OCI-LY1 (cell line): ENCODE measurements around the gene MAP2K2.

Source experiments
- H2AFZ ChIP-seq: fragments of 200-600 bp; sonication (generic), shearing (Covaris generic); 2 replicates; pipeline ENCODE4 v1.6.0; 2014; ENCODE audit warnings: antibody characterized with exemption, mild to moderate bottlenecking, low read length
- H3F3A ChIP-seq: fragments of 200-600 bp; sonication (generic), shearing (Covaris generic); 2 replicates; pipeline ENCODE4 v1.6.0; 2014; ENCODE audit warnings: mild to moderate bottlenecking, antibody characterized with exemption, low read length, moderate library complexity; ENCODE audit not compliant: insufficient read depth
- H3K27ac ChIP-seq: fragments of 200-600 bp; sonication (generic); 2 replicates; pipeline ENCODE4 v1.5.1; 2014; ENCODE audit warnings: low read length, mixed run types, mild to moderate bottlenecking, low read depth; ENCODE audit not compliant: poor library complexity, severe bottlenecking
- H3K27me3 ChIP-seq: fragments of 200-600 bp; sonication (generic); 2 replicates; pipeline ENCODE4 v1.6.0; 2014; ENCODE audit warnings: antibody characterized with exemption, mild to moderate bottlenecking, low read length, moderate library complexity; ENCODE audit not compliant: insufficient read depth
- H3K36me3 ChIP-seq: fragments of 200-600 bp; sonication (generic); 2 replicates; pipeline ENCODE4 v1.6.1; 2014; ENCODE audit warnings: mild to moderate bottlenecking, antibody characterized with exemption, low read length, moderate library complexity, mixed read lengths; ENCODE audit not compliant: insufficient read depth
- H3K4me1 ChIP-seq: fragments of 200-600 bp; sonication (generic); 2 replicates; pipeline ENCODE4 v1.5.1; 2014; ENCODE audit warnings: mild to moderate bottlenecking, low read length, moderate library complexity; ENCODE audit not compliant: insufficient read depth, severe bottlenecking
- H3K4me2 ChIP-seq: fragments of 200-600 bp; sonication (generic), shearing (Covaris generic); 2 replicates; pipeline ENCODE4 v1.6.1; 2014; ENCODE audit warnings: low read length
- H3K4me3 ChIP-seq: fragments of 200-600 bp; sonication (generic); 2 replicates; pipeline ENCODE4 v1.5.1; 2014; ENCODE audit warnings: low read length, low read depth, mild to moderate bottlenecking, mixed read lengths; ENCODE audit not compliant: poor library complexity, severe bottlenecking
- H3K79me2 ChIP-seq: fragments of 200-600 bp; shearing (Covaris generic); 2 replicates; pipeline ENCODE4 v1.6.1; 2016; ENCODE audit warnings: mixed run types, low read length, mixed read lengths; ENCODE audit not compliant: insufficient read depth
- H3K9ac ChIP-seq: fragments of 200-600 bp; sonication (generic), shearing (Covaris generic); 2 replicates; pipeline ENCODE4 v1.6.1; 2014; ENCODE audit warnings: mild to moderate bottlenecking, low read length, mixed read lengths
- H3K9me2 ChIP-seq: fragments of 200-600 bp; sonication (generic), shearing (Covaris generic); 2 replicates; pipeline ENCODE4 v1.6.1; 2014; ENCODE audit warnings: low read depth, mild to moderate bottlenecking, low read length, mixed read lengths
- H3K9me3 ChIP-seq: fragments of 200-600 bp; shearing (Covaris generic); 2 replicates; pipeline ENCODE4 v1.6.1; 2014; ENCODE audit warnings: low read length, mixed read lengths
- H4K20me1 ChIP-seq: fragments of 200-600 bp; sonication (generic), shearing (Covaris generic); 2 replicates; pipeline ENCODE4 v1.6.0; 2016; ENCODE audit warnings: mild to moderate bottlenecking, low read length; ENCODE audit not compliant: insufficient read depth
- EZH2 ChIP-seq: fragments of 200-600 bp; sonication (generic), shearing (Covaris generic); IDR thresholded peaks from 2 replicates; pipeline ENCODE4 v1.8.0; 2017; ENCODE audit warnings: borderline replicate concordance, mixed run types, mild to moderate bottlenecking, antibody characterized with exemption, low read length, moderate library complexity, mixed read lengths
- TF ChIP-seq, protein P1 (sequence below): fragments of 200-600 bp; sonication (generic), shearing (Covaris generic); IDR thresholded peaks from 2 replicates; pipeline ENCODE4 v1.5.1; 2017; ENCODE audit warnings: mild to moderate bottlenecking, antibody characterized with exemption, low read length, moderate library complexity, mixed read lengths

Gene MAP2K2

DNA sequence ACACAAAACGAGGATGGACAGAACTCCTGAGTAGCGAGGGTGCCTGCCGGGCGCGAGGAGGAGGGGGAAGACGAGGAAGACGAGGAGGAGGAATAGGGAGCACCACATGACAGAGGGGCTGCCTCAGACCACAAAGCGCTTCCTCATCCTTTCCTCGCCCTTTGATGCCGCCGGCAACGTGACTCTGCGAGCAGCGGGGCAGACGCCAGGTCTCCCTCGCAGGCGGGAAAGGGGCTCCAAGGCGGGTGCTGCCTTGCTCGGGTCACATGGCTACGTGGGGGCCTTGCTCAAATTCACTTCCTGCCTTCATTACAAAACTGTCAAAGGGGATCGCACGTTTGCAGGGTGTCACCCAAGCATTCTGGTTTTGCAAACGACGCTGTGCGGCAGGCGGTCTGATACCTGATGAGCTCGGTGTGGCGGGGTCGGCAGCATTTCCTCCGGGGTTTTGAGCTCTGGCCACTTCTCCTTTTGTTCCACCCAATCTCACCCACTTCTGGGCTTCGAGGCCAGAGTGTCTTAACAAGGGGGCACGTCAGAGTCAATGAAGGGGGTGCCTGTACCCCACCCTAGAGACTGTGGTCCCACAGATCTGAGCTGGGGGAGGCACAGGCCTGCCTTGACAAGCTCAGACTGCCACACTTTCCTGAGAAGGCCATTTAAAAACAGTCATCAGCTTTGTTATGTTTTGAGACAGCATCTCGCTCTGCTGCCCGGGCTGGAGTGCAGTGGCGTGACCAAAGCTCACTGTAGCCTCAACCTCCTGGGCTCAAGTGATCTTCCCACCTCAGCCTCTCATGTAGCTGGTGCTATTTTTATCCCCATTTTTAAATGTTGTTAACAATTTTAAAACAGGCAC lies 14.9 kb downstream of the MAP2K2 start:
- Histone ChIP-seq H3K36me3 (peaks cover 67% of the 10 kb centered on the region), H3K9me3 (peaks cover 4% of the 10 kb centered on the region; the same call in 1 of the 2 replicates), H3K9me2 (no peaks in the 10 kb centered on the region), H3K79me2 (no peaks in the 10 kb centered on the region), H2AFZ (no peak overlapping the region), H3K4me2 (peak overlapping the region; percentile 44), H3K9ac (peak overlapping the region; percentile 57; the same call in 1 of the 2 replicates), H3K27ac (peak overlapping the region; percentile 97), H3K4me3 (peak overlapping the region; percentile 20), H3K27me3 (no peaks in the 10 kb centered on the region), H3F3A (0 out of 2 replicates have a peak, but pooled peaks cover 5% of the 10 kb centered on the region), H3K4me1 (peaks cover 31% of the 10 kb centered on the region), H4K20me1 (no peaks in the 10 kb centered on the region)
- TF ChIP-seq EZH2: no peak
- TF ChIP-seq, protein P1, sequence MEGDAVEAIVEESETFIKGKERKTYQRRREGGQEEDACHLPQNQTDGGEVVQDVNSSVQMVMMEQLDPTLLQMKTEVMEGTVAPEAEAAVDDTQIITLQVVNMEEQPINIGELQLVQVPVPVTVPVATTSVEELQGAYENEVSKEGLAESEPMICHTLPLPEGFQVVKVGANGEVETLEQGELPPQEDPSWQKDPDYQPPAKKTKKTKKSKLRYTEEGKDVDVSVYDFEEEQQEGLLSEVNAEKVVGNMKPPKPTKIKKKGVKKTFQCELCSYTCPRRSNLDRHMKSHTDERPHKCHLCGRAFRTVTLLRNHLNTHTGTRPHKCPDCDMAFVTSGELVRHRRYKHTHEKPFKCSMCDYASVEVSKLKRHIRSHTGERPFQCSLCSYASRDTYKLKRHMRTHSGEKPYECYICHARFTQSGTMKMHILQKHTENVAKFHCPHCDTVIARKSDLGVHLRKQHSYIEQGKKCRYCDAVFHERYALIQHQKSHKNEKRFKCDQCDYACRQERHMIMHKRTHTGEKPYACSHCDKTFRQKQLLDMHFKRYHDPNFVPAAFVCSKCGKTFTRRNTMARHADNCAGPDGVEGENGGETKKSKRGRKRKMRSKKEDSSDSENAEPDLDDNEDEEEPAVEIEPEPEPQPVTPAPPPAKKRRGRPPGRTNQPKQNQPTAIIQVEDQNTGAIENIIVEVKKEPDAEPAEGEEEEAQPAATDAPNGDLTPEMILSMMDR: no peak

DNA sequence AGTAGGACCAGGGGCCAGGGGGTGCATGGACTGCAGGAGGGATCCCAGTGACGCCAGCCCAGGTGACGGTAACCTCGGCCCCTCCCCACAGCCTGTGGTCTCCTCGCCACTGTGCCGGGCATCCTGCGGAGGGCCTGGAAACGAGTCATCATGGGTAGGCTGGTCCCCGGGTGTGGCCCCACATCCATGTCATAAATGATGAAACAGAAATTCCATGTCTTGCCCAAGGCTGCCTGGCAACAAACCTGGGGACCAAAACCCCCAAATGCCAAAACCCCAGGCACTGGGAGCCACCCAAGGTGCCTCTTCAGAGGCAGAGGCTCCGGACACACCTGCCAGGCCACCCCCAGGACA lies 20.9 kb downstream of the MAP2K2 start:
- no peak for TF ChIP-seq EZH2
- TF ChIP-seq, protein P1: no peak
- Histone ChIP-seq H3F3A (no peaks in the 10 kb centered on the region), H3K4me1 (no peaks in the 10 kb centered on the region), H3K9me2 (no peaks in the 10 kb centered on the region), H3K27me3 (no peaks in the 10 kb centered on the region), H3K9ac (no peak overlapping the region), H3K4me2 (no peak overlapping the region), H3K27ac (no peak overlapping the region), H3K4me3 (no peak overlapping the region), H3K9me3 (no peaks in the 10 kb centered on the region), H2AFZ (no peak overlapping the region), H3K36me3 (peaks cover 83% of the 10 kb centered on the region), H3K79me2 (no peaks in the 10 kb centered on the region), H4K20me1 (no peaks in the 10 kb centered on the region)

DNA sequence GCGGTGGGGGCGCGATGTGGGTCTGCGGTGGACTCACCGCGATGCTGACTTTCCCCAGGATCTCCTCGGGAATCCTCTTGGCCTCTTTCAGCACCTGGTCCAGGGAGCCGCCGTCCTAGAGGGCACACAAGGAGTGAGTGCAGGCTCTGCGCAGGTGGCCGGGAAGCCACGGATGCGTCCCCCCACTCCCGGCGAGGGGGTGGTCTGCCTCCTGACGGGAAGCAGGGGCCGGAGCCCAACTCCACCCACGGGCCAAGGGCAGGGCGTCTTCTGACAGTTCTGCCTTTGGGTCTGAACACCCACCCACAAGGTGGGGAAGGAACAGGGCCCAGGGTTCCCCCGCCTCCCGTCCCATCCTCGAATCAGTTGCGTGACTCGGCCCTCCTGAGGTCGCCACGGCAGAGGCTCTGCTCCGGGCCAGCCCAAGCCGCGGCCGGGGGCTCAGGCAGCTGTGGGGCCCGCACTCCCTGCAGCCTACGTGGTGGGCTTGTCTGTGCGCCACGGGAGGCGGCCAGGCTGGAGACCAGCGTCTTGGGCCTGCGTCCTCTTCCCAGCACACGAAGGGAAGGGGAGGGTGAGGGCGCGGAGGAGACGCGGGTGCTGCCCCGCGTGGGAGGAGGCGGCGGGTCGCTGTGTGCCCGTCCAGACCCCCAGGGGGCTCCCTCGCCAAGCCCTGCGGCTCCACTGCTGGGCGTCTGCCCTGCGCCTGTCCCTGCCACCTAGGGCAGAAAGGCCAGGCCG lies 21.4 kb downstream of the MAP2K2 start:
- Histone ChIP-seq H3K9me3 (no peaks in the 10 kb centered on the region), H3K9me2 (no peaks in the 10 kb centered on the region), H3K4me3 (no peak overlapping the region), H4K20me1 (no peaks in the 10 kb centered on the region), H3F3A (no peaks in the 10 kb centered on the region), H2AFZ (no peak overlapping the region), H3K9ac (no peak overlapping the region), H3K4me1 (no peaks in the 10 kb centered on the region), H3K36me3 (peaks cover 83% of the 10 kb centered on the region), H3K79me2 (no peaks in the 10 kb centered on the region), H3K27me3 (no peaks in the 10 kb centered on the region), H3K4me2 (no peak overlapping the region), H3K27ac (no peak overlapping the region)
- TF ChIP-seq, protein P1: no peak
- no peak for TF ChIP-seq EZH2
